GM19023 (cell line): ENCODE results near the gene LPCAT2.
"Not testable (repeated sequence)": the region's sequence is repeated elsewhere in the genome, so short reads cannot be mapped to it uniquely, and the experiment has no call there.

Experiments used
- ATAC-seq: cut with Tn5 transposase; IDR thresholded peaks from one replicate; pipeline ENCODE4 v1.9.1; 2021; ENCODE audit warnings: mild to moderate bottlenecking, moderate library complexity; ENCODE audit not compliant: unreplicated experiment

LPCAT2 gene

GRCh38 chr16:55588799-55589198, 79.9 kb downstream of the LPCAT2 start:
- no peak for ATAC-seq

- no peak for ATAC-seq
Measured at GRCh38 chr16:55592306-55592705, 83.4 kb downstream of the LPCAT2 start.

GRCh38 chr16:55597928-55598327, 89.1 kb downstream of the LPCAT2 start:
- ATAC-seq: no peak

- no peak for ATAC-seq
Measured at GRCh38 chr16:55605754-55606336, 97.0 kb downstream of the LPCAT2 start.

- no peak for ATAC-seq
Measured at GRCh38 chr16:55613613-55614335, 104.9 kb downstream of the LPCAT2 start.

GRCh38 chr16:55615071-55615470, 106.2 kb downstream of the LPCAT2 start:
- no peak for ATAC-seq

GRCh38 chr16:55615670-55616069, 106.8 kb downstream of the LPCAT2 start:
- ATAC-seq: not testable (repeated sequence)

DNA sequence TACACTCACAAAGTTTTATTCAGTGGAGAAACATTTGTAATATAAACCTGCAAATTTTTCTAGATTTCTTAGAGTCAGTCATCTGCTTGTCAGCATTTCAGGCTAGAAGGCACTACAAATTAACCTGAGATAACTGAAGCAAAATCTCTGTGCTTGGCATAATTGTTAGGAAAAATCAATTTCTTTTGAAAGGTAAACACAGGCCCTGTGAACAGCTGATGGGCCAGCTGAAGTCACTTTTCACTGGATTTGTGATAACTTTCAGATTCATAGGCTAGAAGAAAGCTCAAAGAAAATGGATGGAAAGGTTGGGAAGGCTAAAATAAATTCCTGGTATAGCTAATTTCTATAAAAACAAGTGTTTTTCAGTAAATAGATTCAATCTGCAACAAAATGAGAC, 112.9 kb downstream of the LPCAT2 start:
- no peak for ATAC-seq

- no peak for ATAC-seq
Measured at GRCh38 chr16:55622272-55622671, 113.4 kb downstream of the LPCAT2 start.

DNA sequence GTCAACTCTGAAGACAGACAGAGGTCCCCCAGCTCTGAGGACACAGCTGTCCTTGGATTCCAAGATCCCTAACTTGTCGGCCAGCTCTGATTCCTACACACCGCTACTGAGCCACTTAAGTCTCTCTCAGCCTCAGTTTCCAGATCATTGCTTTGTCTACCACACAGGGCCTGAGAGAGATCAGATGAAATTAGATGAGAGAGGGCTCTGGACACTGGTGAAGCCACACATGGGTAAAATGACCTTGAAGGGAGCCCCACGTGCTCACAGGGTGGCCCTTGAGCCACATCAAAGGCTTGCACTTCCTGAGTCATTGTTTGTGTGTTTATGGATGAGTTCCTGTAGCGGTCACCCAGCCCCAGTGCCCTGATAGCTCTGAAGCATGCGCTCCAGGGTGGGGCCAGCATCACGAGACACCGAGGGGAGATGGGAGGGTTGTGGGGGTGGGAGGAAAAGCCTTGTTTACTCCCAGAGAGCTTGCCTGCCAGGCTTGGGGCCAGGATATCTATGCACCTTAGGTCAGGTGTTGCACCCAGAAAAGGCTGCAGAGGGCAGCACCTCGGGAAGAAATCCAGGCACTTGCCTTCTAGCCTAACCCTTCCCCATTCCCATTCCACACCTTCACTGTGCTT, 114.2 kb downstream of the LPCAT2 start:
- no peak for ATAC-seq

DNA sequence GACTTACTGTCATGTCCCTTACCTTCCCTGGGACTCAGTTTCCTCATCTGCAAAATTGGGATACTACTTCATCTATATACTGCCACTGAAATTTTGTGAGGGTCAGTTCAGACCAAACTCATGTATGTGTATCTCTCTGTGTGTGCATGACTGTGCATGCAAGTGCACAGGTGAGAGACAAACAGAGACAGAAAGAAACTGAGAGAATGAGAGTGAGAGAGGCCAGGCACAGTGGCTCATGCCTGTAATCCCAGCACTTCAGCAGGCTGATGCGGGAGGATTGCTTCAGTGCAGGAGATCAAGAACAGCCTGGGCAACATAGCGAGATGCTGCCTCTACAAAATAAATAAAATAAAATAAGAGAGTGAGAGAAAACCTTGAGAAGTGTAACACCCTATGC, 114.8 kb downstream of the LPCAT2 start:
- no peak for ATAC-seq

DNA sequence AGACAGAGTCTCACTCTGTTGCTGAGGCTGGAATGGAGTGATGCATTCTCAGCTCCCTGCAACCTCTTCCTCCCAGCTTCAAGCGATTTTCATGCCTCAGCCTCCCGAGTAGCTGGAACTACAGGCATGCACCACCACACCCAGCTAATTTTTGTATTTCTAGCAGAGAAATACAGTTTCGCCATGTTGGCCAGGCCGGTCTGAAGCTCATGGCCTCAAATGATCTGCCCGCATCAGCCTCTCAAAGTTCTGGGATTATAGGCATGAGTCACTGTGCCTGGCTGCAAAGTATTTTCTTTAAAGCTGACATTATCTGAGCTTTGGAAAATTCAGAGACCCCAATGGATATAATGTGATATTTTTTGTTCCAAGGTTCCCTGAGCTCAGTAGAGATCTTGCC, 115.8 kb downstream of the LPCAT2 start:
- no peak for ATAC-seq

DNA sequence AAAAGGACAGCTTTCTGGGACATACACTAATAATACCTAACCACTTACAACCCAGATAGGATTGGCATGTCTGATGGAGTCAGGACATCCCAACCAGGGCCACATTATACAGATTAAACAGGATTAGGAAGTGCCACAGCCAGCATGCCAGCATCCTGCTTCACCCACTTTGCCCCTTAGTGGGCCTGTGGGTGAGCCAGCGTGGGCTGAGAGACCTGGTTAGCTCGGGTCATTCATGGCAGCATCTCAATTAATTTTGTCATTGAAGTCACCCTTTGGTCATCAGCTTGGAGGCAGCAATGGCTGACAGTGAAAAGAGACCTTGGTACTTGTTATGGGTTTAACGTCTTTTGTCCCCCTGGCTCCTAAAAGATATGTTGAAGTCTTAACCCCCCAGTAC, 117.0 kb downstream of the LPCAT2 start:
- ATAC-seq: no peak

GRCh38 chr16:55628306-55628968, 119.6 kb downstream of the LPCAT2 start:
- ATAC-seq: no peak

DNA sequence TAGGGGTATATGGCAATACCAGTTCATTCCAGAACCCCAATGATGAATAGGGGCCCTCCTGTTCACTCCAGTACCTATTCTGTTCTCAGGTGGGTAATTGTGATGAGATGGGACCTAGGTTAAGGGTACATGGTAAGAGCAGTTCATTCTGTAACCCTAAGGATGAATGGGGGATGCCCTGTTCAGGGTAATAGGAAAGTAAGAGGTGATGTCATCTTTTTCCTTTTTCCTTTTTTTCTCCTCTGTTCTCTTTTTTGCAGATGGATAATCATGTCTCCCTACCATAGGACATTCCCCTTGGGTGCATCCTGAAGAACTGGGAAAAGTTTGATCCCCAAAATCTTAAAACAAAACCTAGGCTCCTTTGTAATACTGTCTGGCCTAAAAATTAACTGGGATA, 121.9 kb downstream of the LPCAT2 start:
- ATAC-seq: no peak

DNA sequence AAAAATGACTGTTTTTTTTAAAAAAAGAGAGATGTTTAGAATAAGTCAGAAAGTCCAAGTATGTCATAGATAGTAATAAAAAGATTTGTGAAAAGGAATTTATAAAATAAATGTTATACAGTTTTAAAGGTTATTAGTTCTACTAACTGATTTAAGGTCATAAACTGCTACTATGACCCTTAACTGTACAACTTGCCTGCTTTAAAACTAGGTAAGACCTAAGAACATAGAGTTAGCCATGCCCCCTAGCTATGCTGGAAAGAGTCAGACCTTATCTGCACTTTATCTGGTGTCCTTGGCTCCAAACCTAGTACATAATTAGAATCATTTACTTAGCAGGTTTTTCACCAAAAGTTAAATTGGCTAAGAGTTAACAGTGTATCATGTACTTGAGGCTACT, 123.4 kb downstream of the LPCAT2 start:
- no peak for ATAC-seq

DNA sequence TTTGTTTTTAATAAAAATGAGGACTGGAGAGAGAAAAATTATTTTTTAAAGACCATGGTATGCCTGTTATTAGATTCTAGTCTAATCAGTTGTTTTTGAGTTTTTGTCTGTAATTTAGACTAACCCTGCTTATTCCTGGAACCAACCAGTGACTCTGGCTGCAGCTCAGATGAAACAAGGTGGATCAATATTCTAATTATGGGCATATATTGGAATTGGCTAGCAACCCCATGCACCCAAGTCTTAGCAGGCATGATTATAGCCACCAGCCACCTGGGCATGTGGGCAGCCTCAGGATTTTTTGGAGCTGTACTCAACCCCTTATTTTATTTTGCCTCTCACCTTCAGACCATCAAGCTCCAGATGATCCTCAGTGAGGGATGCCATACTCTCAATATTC, 125.3 kb downstream of the LPCAT2 start:
- ATAC-seq: no peak
